Rectal smooth muscle tissue (tissue), 1 donor: ENCODE results near the gene SRA1.
"Not testable (repeated sequence)": the region's sequence is repeated elsewhere in the genome, so short reads cannot be mapped to it uniquely, and the experiment has no call there.

Experiments
- H3K27ac ChIP-seq: one replicate; pipeline ENCODE4 v1.7.0; 2013; ENCODE audit warnings: low read depth, low read length, inconsistent platforms
- H3K27me3 ChIP-seq: one replicate; pipeline ENCODE4 v1.7.0; 2013; ENCODE audit warnings: low read length; ENCODE audit not compliant: control insufficient read depth, insufficient read depth
- H3K36me3 ChIP-seq: one replicate; pipeline ENCODE4 v1.7.0; 2013; ENCODE audit warnings: low read length; ENCODE audit not compliant: control insufficient read depth, insufficient read depth
- H3K4me1 ChIP-seq: one replicate; pipeline ENCODE4 v1.7.0; 2013; ENCODE audit warnings: low read length; ENCODE audit not compliant: control insufficient read depth, insufficient read depth
- H3K4me3 ChIP-seq: one replicate; pipeline ENCODE4 v1.7.0; 2013; ENCODE audit warnings: low read length
- H3K9ac ChIP-seq: one replicate; pipeline ENCODE4 v1.7.0; 2013; ENCODE audit warnings: low read length

The SRA1 gene

GRCh38 chr5:140590861-140591260 lies 33.6 kb upstream of the SRA1 start:
- Histone ChIP-seq H3K4me1 (no peaks in the 10 kb centered on the region), H3K27ac (no peak overlapping the region), H3K9ac (no peak overlapping the region), H3K36me3 (no peaks in the 10 kb centered on the region), H3K27me3 (no peaks in the 10 kb centered on the region), H3K4me3 (no peak overlapping the region)

GRCh38 chr5:140588311-140589070 lies 31.2 kb upstream of the SRA1 start:
- no peak overlapping the region for H3K27ac ChIP-seq
- H3K4me1 ChIP-seq = no peaks in the 10 kb centered on the region

GRCh38 chr5:140587495-140587894 lies 30.2 kb upstream of the SRA1 start:
- Histone ChIP-seq H3K9ac (no peak overlapping the region), H3K4me1 (no peaks in the 10 kb centered on the region)

More at GRCh38 chr5:140588311-140589070, 31.2 kb upstream of the SRA1 start:
- Histone ChIP-seq H3K9ac (no peak overlapping the region), H3K4me3 (no peak overlapping the region), H3K36me3 (no peaks in the 10 kb centered on the region), H3K27me3 (no peaks in the 10 kb centered on the region)

GRCh38 chr5:140579188-140579747 lies 22.0 kb upstream of the SRA1 start:
- H3K4me3 ChIP-seq, H3K4me1 ChIP-seq, H3K27ac ChIP-seq, H3K36me3 ChIP-seq, H3K27me3 ChIP-seq, H3K9ac ChIP-seq: not testable (repeated sequence)

More at GRCh38 chr5:140587495-140587894, 30.2 kb upstream of the SRA1 start:
- Histone ChIP-seq H3K4me3 (no peak overlapping the region), H3K27me3 (no peaks in the 10 kb centered on the region), H3K36me3 (no peaks in the 10 kb centered on the region), H3K27ac (no peak overlapping the region)

GRCh38 chr5:140576776-140577201 lies 19.5 kb upstream of the SRA1 start:
- Histone ChIP-seq H3K4me1 (no peaks in the 10 kb centered on the region), H3K4me3 (no peak overlapping the region), H3K27me3 (no peaks in the 10 kb centered on the region), H3K9ac (no peak overlapping the region), H3K27ac (peak overlapping the region; percentile 3), H3K36me3 (no peaks in the 10 kb centered on the region)

- Histone ChIP-seq H3K27ac (no peak overlapping the region), H3K36me3 (no peaks in the 10 kb centered on the region), H3K9ac (no peak overlapping the region), H3K4me3 (no peak overlapping the region), H3K27me3 (no peaks in the 10 kb centered on the region), H3K4me1 (no peaks in the 10 kb centered on the region)
Measured at GRCh38 chr5:140575309-140575708, 18.0 kb upstream of the SRA1 start.

GRCh38 chr5:140574165-140574564 lies 16.9 kb upstream of the SRA1 start:
- Histone ChIP-seq H3K36me3 (no peaks in the 10 kb centered on the region), H3K27me3 (no peaks in the 10 kb centered on the region), H3K4me3 (no peak overlapping the region), H3K4me1 (no peaks in the 10 kb centered on the region), H3K9ac (no peak overlapping the region), H3K27ac (no peak overlapping the region)

- no peak overlapping the region for H3K4me3 ChIP-seq
- no peaks in the 10 kb centered on the region for H3K4me1 ChIP-seq
- no peak overlapping the region for H3K9ac ChIP-seq
- no peaks in the 10 kb centered on the region for H3K27me3 ChIP-seq
- no peak overlapping the region for H3K27ac ChIP-seq
- H3K36me3 ChIP-seq = no peaks in the 10 kb centered on the region
Measured at GRCh38 chr5:140573683-140574082, 16.4 kb upstream of the SRA1 start.

GRCh38 chr5:140571105-140571504 lies 13.8 kb upstream of the SRA1 start:
- H3K9ac ChIP-seq = no peak overlapping the region
- H3K27ac ChIP-seq = no peak overlapping the region
- no peak overlapping the region for H3K4me3 ChIP-seq
- peaks cover 7% of the 10 kb centered on the region for H3K36me3 ChIP-seq
- H3K4me1 ChIP-seq = no peaks in the 10 kb centered on the region
- H3K27me3 ChIP-seq = no peaks in the 10 kb centered on the region

- no peak overlapping the region for H3K4me3 ChIP-seq
Measured at GRCh38 chr5:140570488-140570887, 13.2 kb upstream of the SRA1 start.

GRCh38 chr5:140570058-140570457 lies 12.8 kb upstream of the SRA1 start:
- Histone ChIP-seq H3K36me3 (peaks cover 7% of the 10 kb centered on the region), H3K27ac (no peak overlapping the region), H3K27me3 (no peaks in the 10 kb centered on the region), H3K9ac (no peak overlapping the region), H3K4me1 (peaks cover 10% of the 10 kb centered on the region), H3K4me3 (no peak overlapping the region)

More at GRCh38 chr5:140570488-140570887, 13.2 kb upstream of the SRA1 start:
- peaks cover 7% of the 10 kb centered on the region for H3K36me3 ChIP-seq
- H3K27me3 ChIP-seq = no peaks in the 10 kb centered on the region
- H3K4me1 ChIP-seq = peaks cover 6% of the 10 kb centered on the region
- no peak overlapping the region for H3K9ac ChIP-seq
- H3K27ac ChIP-seq = no peak overlapping the region

- Histone ChIP-seq H3K27ac (no peak overlapping the region), H3K36me3 (peaks cover 7% of the 10 kb centered on the region), H3K4me1 (peaks cover 12% of the 10 kb centered on the region), H3K4me3 (no peak overlapping the region), H3K27me3 (no peaks in the 10 kb centered on the region), H3K9ac (no peak overlapping the region)
Measured at GRCh38 chr5:140569197-140569596, 11.9 kb upstream of the SRA1 start.
